ENCODE data around the gene RASGRF2.

The RASGRF2 gene

GRCh38 chr5:81226949-81227348 is 266.8 kb downstream of the RASGRF2 start:
- Histone ChIP-seq H3K4me3 (ENCODE audit: low read length) (no peak overlapping the region), H3K36me3 (ENCODE audit: control insufficient read depth, insufficient read depth, low read length) (no peaks in the 10 kb centered on the region), H3K27me3 (ENCODE audit: control insufficient read depth, insufficient read depth, low read length) (no peaks in the 10 kb centered on the region)

GRCh38 chr5:81228084-81228483 is 267.9 kb downstream of the RASGRF2 start:
- Histone ChIP-seq H3K27ac (ENCODE audit: low read depth, low read length) (no peak overlapping the region), H3K27me3 (ENCODE audit: control insufficient read depth, insufficient read depth, low read length) (no peaks in the 10 kb centered on the region), H3K36me3 (ENCODE audit: control insufficient read depth, insufficient read depth, low read length) (no peaks in the 10 kb centered on the region), H3K9ac (ENCODE audit: low read length) (no peak overlapping the region), H3K4me1 (ENCODE audit: control insufficient read depth, insufficient read depth, low read length) (peaks cover 7% of the 10 kb centered on the region), H3K4me3 (ENCODE audit: low read length) (no peak overlapping the region)

More at GRCh38 chr5:81226949-81227348, 266.8 kb downstream of the RASGRF2 start:
- H3K27ac ChIP-seq (ENCODE audit: low read depth, low read length), result no peak overlapping the region
- H3K9ac ChIP-seq (ENCODE audit: low read length), result no peak overlapping the region
- no peaks in the 10 kb centered on the region for H3K4me1 ChIP-seq (ENCODE audit: control insufficient read depth, insufficient read depth, low read length)

DNA sequence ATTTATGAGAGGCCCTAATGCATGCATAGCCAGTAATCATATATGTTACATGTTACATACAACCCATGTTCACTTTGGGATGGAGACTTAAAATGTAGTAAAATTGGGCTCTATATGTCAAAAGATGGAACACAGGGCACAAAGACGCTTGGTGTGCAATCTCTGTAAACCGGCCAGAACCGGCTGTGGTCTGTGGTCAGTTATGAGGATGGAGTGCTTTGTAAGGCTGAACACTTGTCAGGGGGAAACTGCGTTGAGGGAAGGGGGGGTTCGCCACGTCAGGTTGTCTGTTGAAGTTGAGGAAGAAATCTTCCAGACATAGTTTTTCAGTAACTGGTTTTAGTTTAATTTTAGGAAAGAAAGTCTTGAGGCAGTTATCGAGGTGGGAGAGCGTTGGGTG is 270.3 kb downstream of the RASGRF2 start:
- Histone ChIP-seq H3K36me3 (ENCODE audit: control insufficient read depth, insufficient read depth, low read length) (no peaks in the 10 kb centered on the region), H3K27ac (ENCODE audit: low read depth, low read length) (no peak overlapping the region), H3K27me3 (ENCODE audit: control insufficient read depth, insufficient read depth, low read length) (no peaks in the 10 kb centered on the region), H3K4me3 (ENCODE audit: low read length) (no peak overlapping the region), H3K9ac (ENCODE audit: low read length) (no peak overlapping the region), H3K4me1 (ENCODE audit: control insufficient read depth, insufficient read depth, low read length) (peaks cover 7% of the 10 kb centered on the region)

- H3K4me1 ChIP-seq (ENCODE audit: control insufficient read depth, insufficient read depth, low read length), result peaks cover 7% of the 10 kb centered on the region
- H3K9ac ChIP-seq (ENCODE audit: low read length), result no peak overlapping the region
Measured at GRCh38 chr5:81232464-81233079, 272.4 kb downstream of the RASGRF2 start.

GRCh38 chr5:81233080-81233634 is 273.0 kb downstream of the RASGRF2 start, which contains the start of gene CKMT2:
Gene CKMT2 (plus strand): TSS chr5:81233322. CDS start chr5:81251133, 17,811 bp downstream.
- Histone ChIP-seq H3K4me1 (ENCODE audit: control insufficient read depth, insufficient read depth, low read length) (peaks cover 7% of the 10 kb centered on the region), H3K27ac (ENCODE audit: low read depth, low read length) (peak within 1 kb of the TSS; percentile 80), H3K36me3 (ENCODE audit: control insufficient read depth, insufficient read depth, low read length) (no peaks in the 10 kb centered on the region), H3K4me3 (ENCODE audit: low read length) (peak within 1 kb of the TSS; percentile 61), H3K9ac (ENCODE audit: low read length) (peak within 1 kb of the TSS; percentile 46), H3K27me3 (ENCODE audit: control insufficient read depth, insufficient read depth, low read length) (no peaks in the 10 kb centered on the region)

More at GRCh38 chr5:81232464-81233079, 272.4 kb downstream of the RASGRF2 start:
- Histone ChIP-seq H3K4me3 (ENCODE audit: low read length) (peak overlapping the region; percentile 61), H3K27ac (ENCODE audit: low read depth, low read length) (peak overlapping the region; percentile 80), H3K36me3 (ENCODE audit: control insufficient read depth, insufficient read depth, low read length) (no peaks in the 10 kb centered on the region), H3K27me3 (ENCODE audit: control insufficient read depth, insufficient read depth, low read length) (no peaks in the 10 kb centered on the region)

GRCh38 chr5:81234299-81234698 is 274.1 kb downstream of the RASGRF2 start:
- Histone ChIP-seq H3K27me3 (ENCODE audit: control insufficient read depth, insufficient read depth, low read length) (no peaks in the 10 kb centered on the region), H3K4me1 (ENCODE audit: control insufficient read depth, insufficient read depth, low read length) (peaks cover 7% of the 10 kb centered on the region), H3K27ac (ENCODE audit: low read depth, low read length) (no peak overlapping the region), H3K9ac (ENCODE audit: low read length) (no peak overlapping the region), H3K4me3 (ENCODE audit: low read length) (no peak overlapping the region), H3K36me3 (ENCODE audit: control insufficient read depth, insufficient read depth, low read length) (no peaks in the 10 kb centered on the region)

DNA sequence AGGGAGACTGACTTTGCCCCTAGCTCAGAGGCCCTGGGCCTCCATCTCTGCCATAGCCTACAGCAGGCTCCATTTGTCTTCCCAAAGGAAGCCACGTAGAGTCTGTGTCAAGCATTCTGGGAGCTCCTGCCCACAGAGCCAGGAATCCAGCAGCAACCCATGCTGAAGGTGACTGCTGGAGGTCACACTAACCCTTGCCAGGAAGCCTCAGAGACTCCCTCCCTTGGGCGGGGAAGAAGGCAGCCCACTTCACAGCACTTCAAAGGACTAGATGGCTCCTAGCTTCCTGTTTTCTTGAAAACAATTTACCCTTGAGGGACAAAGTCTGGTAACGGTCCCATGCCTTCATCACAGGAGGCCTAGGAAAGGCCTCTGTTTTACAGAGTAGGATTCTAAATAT is 274.6 kb downstream of the RASGRF2 start:
- Histone ChIP-seq H3K4me1 (ENCODE audit: control insufficient read depth, insufficient read depth, low read length) (peaks cover 7% of the 10 kb centered on the region), H3K27me3 (ENCODE audit: control insufficient read depth, insufficient read depth, low read length) (no peaks in the 10 kb centered on the region), H3K9ac (ENCODE audit: low read length) (no peak overlapping the region), H3K36me3 (ENCODE audit: control insufficient read depth, insufficient read depth, low read length) (no peaks in the 10 kb centered on the region), H3K27ac (ENCODE audit: low read depth, low read length) (no peak overlapping the region), H3K4me3 (ENCODE audit: low read length) (no peak overlapping the region)

GRCh38 chr5:81235287-81236072 is 275.3 kb downstream of the RASGRF2 start:
- peaks cover 7% of the 10 kb centered on the region for H3K4me1 ChIP-seq (ENCODE audit: control insufficient read depth, insufficient read depth, low read length)
- no peaks in the 10 kb centered on the region for H3K36me3 ChIP-seq (ENCODE audit: control insufficient read depth, insufficient read depth, low read length)
- H3K27me3 ChIP-seq (ENCODE audit: control insufficient read depth, insufficient read depth, low read length), result no peaks in the 10 kb centered on the region
- no peak overlapping the region for H3K4me3 ChIP-seq (ENCODE audit: low read length)
- no peak overlapping the region for H3K27ac ChIP-seq (ENCODE audit: low read depth, low read length)
- H3K9ac ChIP-seq (ENCODE audit: low read length), result no peak overlapping the region

DNA sequence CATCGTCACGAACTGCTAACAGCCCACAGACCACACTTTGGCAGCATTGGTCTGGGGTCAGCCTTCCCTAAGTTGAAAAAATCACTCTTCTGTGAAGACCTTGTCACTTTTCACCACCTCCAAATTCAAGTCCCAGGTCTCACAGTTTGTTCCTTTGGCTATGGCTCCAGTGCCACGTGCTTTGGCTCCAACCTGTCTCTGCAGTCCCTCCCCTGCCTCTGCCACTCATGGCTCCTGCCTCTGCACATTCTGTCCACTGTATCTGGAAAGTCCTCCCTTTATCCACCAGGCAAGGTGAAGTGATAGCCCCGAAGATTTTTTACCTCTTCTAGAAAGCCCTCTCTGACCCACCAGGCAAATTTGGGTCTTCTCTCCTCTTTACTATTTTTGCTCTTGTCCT is 278.3 kb downstream of the RASGRF2 start:
- Histone ChIP-seq H3K36me3 (ENCODE audit: control insufficient read depth, insufficient read depth, low read length) (no peaks in the 10 kb centered on the region), H3K4me3 (ENCODE audit: low read length) (no peak overlapping the region), H3K9ac (ENCODE audit: low read length) (no peak overlapping the region), H3K4me1 (ENCODE audit: control insufficient read depth, insufficient read depth, low read length) (no peaks in the 10 kb centered on the region), H3K27ac (ENCODE audit: low read depth, low read length) (no peak overlapping the region), H3K27me3 (ENCODE audit: control insufficient read depth, insufficient read depth, low read length) (no peaks in the 10 kb centered on the region)

DNA sequence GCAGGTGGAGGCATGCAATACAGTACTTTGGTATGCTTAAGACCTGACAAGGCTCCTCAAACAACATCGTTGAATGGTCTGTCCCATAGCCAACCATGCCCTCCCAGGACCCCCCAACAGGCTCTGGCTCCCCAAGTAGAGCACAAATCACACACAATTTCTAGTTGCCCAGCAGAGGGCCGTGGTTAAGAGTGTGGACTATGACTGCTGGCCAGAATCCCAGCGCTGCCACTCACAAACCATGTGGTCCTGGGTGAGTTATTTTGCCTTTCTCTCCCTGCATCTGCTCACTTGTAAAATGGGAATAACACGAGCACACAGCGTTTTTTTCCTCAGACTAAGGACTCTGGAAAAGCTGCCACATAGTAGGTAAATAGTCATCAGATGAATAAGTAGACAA is 279.4 kb downstream of the RASGRF2 start:
- Histone ChIP-seq H3K27ac (ENCODE audit: low read depth, low read length) (no peak overlapping the region), H3K4me1 (ENCODE audit: control insufficient read depth, insufficient read depth, low read length) (no peaks in the 10 kb centered on the region), H3K27me3 (ENCODE audit: control insufficient read depth, insufficient read depth, low read length) (no peaks in the 10 kb centered on the region), H3K36me3 (ENCODE audit: control insufficient read depth, insufficient read depth, low read length) (no peaks in the 10 kb centered on the region), H3K9ac (ENCODE audit: low read length) (no peak overlapping the region), H3K4me3 (ENCODE audit: low read length) (no peak overlapping the region)

- no peak overlapping the region for H3K27ac ChIP-seq (ENCODE audit: low read depth, low read length)
Measured at GRCh38 chr5:81241001-81241400, 280.8 kb downstream of the RASGRF2 start.

GRCh38 chr5:81241961-81242648 is 281.9 kb downstream of the RASGRF2 start:
- Histone ChIP-seq H3K27me3 (ENCODE audit: control insufficient read depth, insufficient read depth, low read length) (no peaks in the 10 kb centered on the region), H3K4me1 (ENCODE audit: control insufficient read depth, insufficient read depth, low read length) (no peaks in the 10 kb centered on the region), H3K4me3 (ENCODE audit: low read length) (no peak overlapping the region), H3K36me3 (ENCODE audit: control insufficient read depth, insufficient read depth, low read length) (no peaks in the 10 kb centered on the region), H3K27ac (ENCODE audit: low read depth, low read length) (no peak overlapping the region), H3K9ac (ENCODE audit: low read length) (no peak overlapping the region)

More at GRCh38 chr5:81241001-81241400, 280.8 kb downstream of the RASGRF2 start:
- Histone ChIP-seq H3K4me1 (ENCODE audit: control insufficient read depth, insufficient read depth, low read length) (no peaks in the 10 kb centered on the region), H3K36me3 (ENCODE audit: control insufficient read depth, insufficient read depth, low read length) (no peaks in the 10 kb centered on the region), H3K27me3 (ENCODE audit: control insufficient read depth, insufficient read depth, low read length) (no peaks in the 10 kb centered on the region), H3K4me3 (ENCODE audit: low read length) (no peak overlapping the region), H3K9ac (ENCODE audit: low read length) (no peak overlapping the region)

All from rectal smooth muscle tissue (tissue), 1 donor.